Measurements from ENCODE around the gene CFHR2.

Gene CFHR2

GRCh38 chr1:197003132-197003531 is 59.6 kb downstream of the CFHR2 start:
- no peak for DNase-seq

GRCh38 chr1:197008861-197009260 is 65.3 kb downstream of the CFHR2 start:
- peak; percentile 68 for DNase-seq
